ENCODE data around the gene SH3RF3.

- TF ChIP-seq POLR2A (IDR thresholded peaks at IDR 0.05) (no peak), CTCF (IDR thresholded peaks at IDR 0.05) (no peak), POLR2AphosphoS5 (IDR thresholded peaks at IDR 0.05) (no peak)
Observed at GRCh38 chr2:109341355-109342255, 212.6 kb downstream of the SH3RF3 start.

Data from breast epithelium (tissue), 3 donors.